HCT116 (cell line): ENCODE results near the gene SYTL5. TPM values are rescaled to one million over a fixed set of nuclear protein-coding genes. Genes with fewer than 3 reads are reported as not detected.

Source experiments
- ATAC-seq: fragments of 200-7000 bp; cut with Tn5 transposase; 2 replicates; pipeline ENCODE4 v1.9.1; 2020; ENCODE audit warnings: mild to moderate bottlenecking, moderate library complexity
- BruUV-seq: library from RNA; stranded (reverse); fragments of 400-500 nt; replicated peaks from 2 replicates; lab custom pipeline; 2021; lab: Mats Ljungman, UMichigan
- CTCF ChIA-PET: fragments of 300-600 bp; sonication (Branson Sonifier 250); formaldehyde crosslinking; loops from one replicate; lab custom pipeline; 2021; ENCODE audit warnings: antibody characterized with exemption; lab: Charles Lee
- POLR2A ChIA-PET: fragments of 300-600, 350-600 bp; sonication (Branson Sonifier 250); formaldehyde crosslinking; loops from one replicate; lab custom pipeline; 2021; ENCODE audit warnings: antibody characterized with exemption; lab: Charles Lee
- RAD21 ChIA-PET, 2 experiments: fragments of 300-600 bp; sonication (Branson Sonifier 250); formaldehyde crosslinking; loops; one replicate each; lab custom pipeline; 2023; ENCODE audit warnings: low total read pairs in 2 of 2; ENCODE audit not compliant: uncharacterized antibody in 2 of 2, unreplicated experiment in 2 of 2, low non-redundant PET in 1 of 2; lab: Charles Lee
- DNase-seq: peaks from one replicate; pipeline ENCODE4 v3.0.0-alpha.2; 2010; ENCODE audit warnings: low read depth, low spot score
- H2AFZ ChIP-seq: fragments of 200-600 bp; shearing (Covaris generic), sonication (generic); 2 replicates; pipeline ENCODE4 v1.6.1; 2017; ENCODE audit warnings: low read depth, mixed run types, mixed read lengths, antibody characterized with exemption, low read length; ENCODE audit not compliant: poor library complexity, severe bottlenecking
- H3K27ac ChIP-seq: 2 replicates; pipeline ENCODE4 v1.5.1; 2012; ENCODE audit warnings: low read depth, low read length
- H3K27me3 ChIP-seq: fragments of 200-600 bp; sonication (generic); 2 replicates; pipeline ENCODE4 v1.6.1; 2016; ENCODE audit warnings: mixed run types, low read length, mixed read lengths; ENCODE audit not compliant: insufficient read depth
- H3K36me3 ChIP-seq, 2 experiments: fragments of 200-500 bp in 1 of 2; fragments of 200-600 bp in 1 of 2; sonication (Bioruptor generic) in 1 of 2; sonication (generic) in 1 of 2; 2 replicates each; pipeline versions ENCODE4 v1.5.1 to v1.6.1; 2014 to 2016; ENCODE audit warnings: low read length in 2 of 2, inconsistent platforms in 1 of 2, mixed read lengths in 1 of 2, mixed run types in 1 of 2; ENCODE audit not compliant: insufficient read depth in 2 of 2, control insufficient read depth in 1 of 2
- H3K4me1 ChIP-seq, 2 experiments: fragments of 200-600 bp in 1 of 2; sonication (generic) in 1 of 2; 2 replicates each; pipeline versions ENCODE4 v1.5.1 to v1.6.1; 2012 to 2017; ENCODE audit warnings: low read length in 2 of 2, inconsistent platforms in 1 of 2, mild to moderate bottlenecking in 1 of 2, mixed read lengths in 1 of 2, mixed run types in 1 of 2, moderate library complexity in 1 of 2; ENCODE audit not compliant: insufficient read depth in 2 of 2, control insufficient read depth in 1 of 2
- H3K4me2 ChIP-seq: fragments of 200-600 bp; sonication (generic); 2 replicates; pipeline ENCODE4 v1.6.1; 2017; ENCODE audit warnings: mixed run types, low read length, mixed read lengths
- H3K4me3 ChIP-seq, 2 experiments: fragments of 200-600 bp in 1 of 2; sonication (generic) in 1 of 2; replicated peaks in 1 of 2; 2 replicates each; pipeline ENCODE4 v1.5.1; 2011 to 2016; ENCODE audit warnings: low read length in 2 of 2, control low read depth in 1 of 2, low read depth in 1 of 2, mild to moderate bottlenecking in 1 of 2, mixed read lengths in 1 of 2, mixed run types in 1 of 2
- H3K79me2 ChIP-seq: fragments of 200-600 bp; sonication (generic); 2 replicates; pipeline ENCODE4 v1.6.1; 2017; ENCODE audit warnings: mild to moderate bottlenecking, mixed run types, low read length, moderate library complexity, mixed read lengths; ENCODE audit not compliant: insufficient read depth
- H3K9ac ChIP-seq: fragments of 200-600 bp; sonication (generic); 2 replicates; pipeline ENCODE4 v1.6.1; 2016; ENCODE audit warnings: low read length, mixed read lengths
- H3K9me2 ChIP-seq: fragments of 200-600 bp; sonication (generic), shearing (Covaris generic); 2 replicates; pipeline ENCODE4 v1.6.1; 2017; ENCODE audit warnings: mixed run types, mild to moderate bottlenecking, moderate library complexity; ENCODE audit not compliant: insufficient read depth
- H3K9me3 ChIP-seq, 2 experiments: fragments of 200-500 bp in 1 of 2; fragments of 200-600 bp in 1 of 2; sonication (Bioruptor generic) in 1 of 2; sonication (generic) in 1 of 2; 2 replicates each; pipeline ENCODE4 v1.6.1; 2014 to 2017; ENCODE audit warnings: low read length in 2 of 2, mixed read lengths in 2 of 2, inconsistent platforms in 1 of 2, low read depth in 1 of 2, mild to moderate bottlenecking in 1 of 2, mixed run types in 1 of 2, moderate library complexity in 1 of 2; ENCODE audit not compliant: control insufficient read depth in 1 of 2, insufficient read depth in 1 of 2
- H4K20me1 ChIP-seq: fragments of 200-600 bp; sonication (generic), shearing (Covaris generic); 2 replicates; pipeline ENCODE4 v1.6.1; 2017; ENCODE audit warnings: mixed run types, mild to moderate bottlenecking, moderate library complexity; ENCODE audit not compliant: insufficient read depth
- CEBPB ChIP-seq: IDR thresholded peaks from 2 replicates; pipeline ENCODE4 v1.6.1; 2012; ENCODE audit warnings: low read depth
- ELF1 ChIP-seq: IDR thresholded peaks from 2 replicates; pipeline ENCODE4 v1.6.1; 2012; ENCODE audit warnings: low read depth, borderline replicate concordance
- POLR2A ChIP-seq: IDR thresholded peaks from 2 replicates; pipeline ENCODE4 v1.7.0; 2011; ENCODE audit warnings: borderline replicate concordance; ENCODE audit not compliant: insufficient read depth, insufficient read length; ENCODE audit errors: extremely low read depth
- SIN3A ChIP-seq: IDR thresholded peaks from 2 replicates; pipeline ENCODE4 v1.6.1; 2012; ENCODE audit warnings: low read depth
- YY1 ChIP-seq: IDR thresholded peaks from 2 replicates; pipeline ENCODE4 v1.6.1; 2011; ENCODE audit warnings: low read length, low read depth, moderate library complexity, mild to moderate bottlenecking; ENCODE audit not compliant: insufficient replicate concordance; ENCODE audit errors: extremely low read depth
- ZFX ChIP-seq: fragments of 450-650 bp; IDR thresholded peaks from 2 replicates; pipeline ENCODE4 v1.6.1; 2017
- ZNF274 ChIP-seq: fragments of 200-500 bp; sonication (Bioruptor generic); IDR thresholded peaks from 2 replicates; pipeline ENCODE4 v1.6.1; 2014; ENCODE audit warnings: mild to moderate bottlenecking, low read depth, low read length, inconsistent platforms
- intact Hi-C: fragments of 100-400 bp; cut with micrococcal nuclease; formaldehyde crosslinking; loops from 2 replicates; pipeline ENCODE4 v1.10.0; 2022
- total RNA-seq: library from RNA; stranded (reverse); gene quantifications from one replicate; pipeline ENCODE4 v1.2.1, GENCODE V29; 2021; ENCODE audit not compliant: unreplicated experiment
- TF ChIP-seq, protein P1 (sequence below): IDR thresholded peaks from 2 replicates; pipeline ENCODE4 v1.6.1; 2012
- TF ChIP-seq, protein P2 (sequence below): IDR thresholded peaks from 2 replicates; pipeline ENCODE4 v1.6.1; 2012

Gene SYTL5
- total RNA-seq, 1 experiment from 2014 or later = 0.20 TPM

DNA sequence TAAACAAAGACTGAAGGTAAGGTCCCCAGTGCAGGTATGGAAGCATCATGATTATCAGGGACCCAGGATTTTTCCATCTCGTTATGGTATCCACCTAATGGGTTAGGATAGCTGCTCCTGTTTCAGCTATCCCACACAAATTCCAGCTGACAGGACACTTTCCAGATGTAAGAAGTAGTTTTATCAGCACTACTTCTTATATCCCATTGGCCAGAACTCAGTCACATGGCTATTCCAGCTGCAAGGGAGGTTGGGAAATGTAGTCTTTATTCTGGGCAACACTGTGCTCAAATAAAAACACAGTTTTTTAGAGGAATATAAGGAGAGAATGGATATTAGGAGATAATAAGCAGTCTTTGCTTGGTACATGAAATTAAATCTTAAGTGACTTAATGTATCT lies 117.6 kb downstream of the SYTL5 start:
- no peaks in the 10 kb centered on the region for H3K4me1 ChIP-seq
- BruUV-seq = no TSS peak
- ChIA-PET CTCF (no interaction called here), POLR2A (no interaction called here), RAD21 (no interaction called here)
- no peaks in the 10 kb centered on the region for H3K36me3 ChIP-seq
- no peak overlapping the region for H3K4me3 ChIP-seq
- no peak overlapping the region for H3K9ac ChIP-seq
- H3K79me2 ChIP-seq = no peaks in the 10 kb centered on the region
- H2AFZ ChIP-seq = no peak overlapping the region
- no peaks in the 10 kb centered on the region for H3K9me2 ChIP-seq
- H4K20me1 ChIP-seq = no peaks in the 10 kb centered on the region
- no peak overlapping the region for H3K27ac ChIP-seq
- H3K27me3 ChIP-seq = no peaks in the 10 kb centered on the region
- TF ChIP-seq CEBPB = no peak
- no peak for TF ChIP-seq POLR2A
- TF ChIP-seq, protein P1, sequence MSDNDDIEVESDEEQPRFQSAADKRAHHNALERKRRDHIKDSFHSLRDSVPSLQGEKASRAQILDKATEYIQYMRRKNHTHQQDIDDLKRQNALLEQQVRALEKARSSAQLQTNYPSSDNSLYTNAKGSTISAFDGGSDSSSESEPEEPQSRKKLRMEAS = no peak
- TF ChIP-seq YY1 = no peak
- TF ChIP-seq ZFX = no peak
- no peak for TF ChIP-seq ZNF274
- no peak for TF ChIP-seq ELF1
- no peak for TF ChIP-seq SIN3A
- DNase-seq = no peak
- H3K9me3 ChIP-seq = no peaks in the 10 kb centered on the region
- peak; percentile 57 for ATAC-seq
- H3K4me2 ChIP-seq = no peak overlapping the region
- intact Hi-C loops = no loop called here

DNA sequence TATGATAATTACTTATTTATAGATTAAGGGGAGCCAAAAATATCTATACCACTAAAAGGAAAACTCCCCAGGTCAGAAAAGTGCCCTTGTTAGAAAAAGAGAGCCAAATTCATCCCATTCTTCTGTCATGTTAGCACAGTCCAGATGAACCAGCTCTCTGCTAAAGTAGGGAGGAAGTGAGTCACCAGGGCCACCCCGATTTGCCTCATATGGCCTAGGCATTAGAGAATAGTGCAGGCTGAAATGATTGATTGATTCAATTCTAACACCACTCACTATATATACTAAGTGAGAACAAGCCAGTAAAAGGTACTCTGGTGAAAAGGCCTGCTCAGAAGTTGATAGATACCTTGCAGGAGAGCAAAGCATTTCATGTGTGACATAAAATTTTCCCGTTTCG lies 119.8 kb downstream of the SYTL5 start:
- intact Hi-C loops = no loop called here
- ChIA-PET RAD21 (no interaction called here), POLR2A (no interaction called here), CTCF (no interaction called here)
- ATAC-seq (no peak), DNase-seq (no peak)
- Histone ChIP-seq H3K4me3 (no peak overlapping the region), H3K9ac (no peak overlapping the region), H3K36me3 (no peaks in the 10 kb centered on the region), H3K4me2 (no peak overlapping the region), H3K79me2 (no peaks in the 10 kb centered on the region), H3K27ac (no peak overlapping the region), H4K20me1 (no peaks in the 10 kb centered on the region), H2AFZ (no peak overlapping the region), H3K27me3 (no peaks in the 10 kb centered on the region), H3K9me3 (no peaks in the 10 kb centered on the region), H3K4me1 (no peaks in the 10 kb centered on the region), H3K9me2 (no peaks in the 10 kb centered on the region)
- TF ChIP-seq ZNF274 (no peak), CEBPB (no peak)
- TF ChIP-seq, protein P2, sequence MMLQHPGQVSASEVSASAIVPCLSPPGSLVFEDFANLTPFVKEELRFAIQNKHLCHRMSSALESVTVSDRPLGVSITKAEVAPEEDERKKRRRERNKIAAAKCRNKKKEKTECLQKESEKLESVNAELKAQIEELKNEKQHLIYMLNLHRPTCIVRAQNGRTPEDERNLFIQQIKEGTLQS = no peak
- BruUV-seq = no TSS peak
